SK-N-SH (cell line): Measurements from ENCODE around the gene FTO. TPM values are rescaled to one million over a fixed set of nuclear protein-coding genes. Genes with fewer than 3 reads are reported as not detected.
A peak's percentile ranks its signal among the peaks of the same experiment; 100 is the strongest.
"Not testable (repeated sequence)": the region's sequence is repeated elsewhere in the genome, so short reads cannot be mapped to it uniquely, and the experiment has no call there.

Source experiments
- CTCF ChIA-PET: fragments of 300-600, 350-600 bp; formaldehyde crosslinking; extraction: SDS; loops from one replicate; lab custom pipeline; 2021; lab: Yijun Ruan, JAX
- POLR2A ChIA-PET: fragments of 350-600 bp; sonication (Branson Sonifier 250); formaldehyde crosslinking; extraction: SDS; loops from one replicate; lab custom pipeline; 2020; ENCODE audit warnings: antibody characterized with exemption, inconsistent platforms; lab: Yijun Ruan, JAX
- DNase-seq: peaks from one replicate; pipeline ENCODE4 v3.0.0; 2012
- H2AFZ ChIP-seq: fragments of 200-600 bp; sonication (generic); 2 replicates; pipeline ENCODE4 v1.8.1; 2016; ENCODE audit warnings: antibody characterized with exemption, mild to moderate bottlenecking, low read depth
- H3F3A ChIP-seq: fragments of 200-600 bp; sonication (generic); replicated peaks from 2 replicates; pipeline ENCODE3; 2016; ENCODE audit warnings: antibody characterized with exemption, mild to moderate bottlenecking; ENCODE audit not compliant: insufficient read depth
- H3K27ac ChIP-seq, 2 experiments: fragments of 200-500 bp in 1 of 2; fragments of 200-600 bp in 1 of 2; sonication (Bioruptor generic) in 1 of 2; sonication (generic), shearing (Covaris generic) in 1 of 2; 2 replicates each; pipeline versions ENCODE4 v1.5.1 to v1.6.1; 2014 to 2016; ENCODE audit warnings: low read depth in 2 of 2, inconsistent platforms in 1 of 2, low read length in 1 of 2, mild to moderate bottlenecking in 1 of 2, mixed read lengths in 1 of 2
- H3K27me3 ChIP-seq: fragments of 200-600 bp; sonication (generic), shearing (Covaris generic); 2 replicates; pipeline ENCODE4 v1.6.1; 2016; ENCODE audit warnings: mixed run types; ENCODE audit not compliant: insufficient read depth
- H3K36me3 ChIP-seq, 2 experiments: fragments of 200-500 bp in 1 of 2; fragments of 200-600 bp in 1 of 2; sonication (Bioruptor generic) in 1 of 2; sonication (generic) in 1 of 2; replicated peaks in 1 of 2; 2 replicates each; pipeline versions ENCODE3 to v1.5.1; 2014 to 2016; ENCODE audit warnings: low read length in 1 of 2, mild to moderate bottlenecking in 1 of 2; ENCODE audit not compliant: insufficient read depth in 2 of 2, control insufficient read depth in 1 of 2
- H3K4me1 ChIP-seq, 2 experiments: fragments of 200-500 bp in 1 of 2; fragments of 200-600 bp in 1 of 2; sonication (Bioruptor generic) in 1 of 2; sonication (generic), shearing (Covaris generic) in 1 of 2; 2 replicates each; pipeline versions ENCODE4 v1.5.1 to v1.6.1; 2014 to 2016; ENCODE audit warnings: low read depth in 1 of 2, low read length in 1 of 2, mixed run types in 1 of 2; ENCODE audit not compliant: insufficient read depth in 2 of 2, control insufficient read depth in 1 of 2
- H3K4me2 ChIP-seq: fragments of 200-600 bp; sonication (generic), shearing (Covaris generic); 2 replicates; pipeline ENCODE4 v1.6.1; 2017; ENCODE audit warnings: mixed run types
- H3K4me3 ChIP-seq, 2 experiments: fragments of 200-500 bp in 1 of 2; fragments of 200-600 bp in 1 of 2; sonication (Bioruptor generic) in 1 of 2; sonication (generic), shearing (Covaris generic) in 1 of 2; 2 replicates each; pipeline versions ENCODE4 v1.5.1 to v1.8.1; 2014 to 2016; ENCODE audit warnings: low read depth in 2 of 2, inconsistent platforms in 1 of 2, low read length in 1 of 2, mild to moderate bottlenecking in 1 of 2, mixed read lengths in 1 of 2, moderate library complexity in 1 of 2
- H3K79me2 ChIP-seq: fragments of 200-600 bp; sonication (generic); 2 replicates; pipeline ENCODE4 v1.8.1; 2017; ENCODE audit warnings: mild to moderate bottlenecking; ENCODE audit not compliant: insufficient read depth
- H3K9ac ChIP-seq: fragments of 200-600 bp; sonication (generic); 2 replicates; pipeline ENCODE4 v1.6.1; 2017; ENCODE audit warnings: mixed run types
- H3K9me2 ChIP-seq: fragments of 200-600 bp; sonication (generic); 2 replicates; pipeline ENCODE4 v1.6.1; 2017; ENCODE audit warnings: mixed run types
- H3K9me3 ChIP-seq: fragments of 200-600 bp; sonication (generic); 2 replicates; pipeline ENCODE4 v1.6.1; 2017; ENCODE audit warnings: mixed run types, mild to moderate bottlenecking, moderate library complexity
- H4K20me1 ChIP-seq: fragments of 200-600 bp; sonication (generic); 2 replicates; pipeline ENCODE4 v1.6.1; 2017; ENCODE audit warnings: mild to moderate bottlenecking, mixed run types; ENCODE audit not compliant: insufficient read depth
- MAX ChIP-seq: IDR thresholded peaks from 2 replicates; pipeline ENCODE4 v1.4.0; 2012; ENCODE audit warnings: low read depth
- MEF2A ChIP-seq: IDR thresholded peaks from 2 replicates; pipeline ENCODE4 v1.4.0; 2012; ENCODE audit warnings: low read depth, borderline replicate concordance
- PBX3 ChIP-seq: IDR thresholded peaks from 2 replicates; pipeline ENCODE4; 2012
- RAD21 ChIP-seq: IDR thresholded peaks from 2 replicates; pipeline ENCODE4 v1.6.1; 2012; ENCODE audit warnings: mild to moderate bottlenecking, low read length
- RCOR1 ChIP-seq: fragments of 150-350 bp; IDR thresholded peaks from 2 replicates; pipeline ENCODE4 v1.6.1; 2017; ENCODE audit warnings: antibody characterized with exemption, low read length
- REST ChIP-seq: IDR thresholded peaks from 2 replicates; pipeline ENCODE4 v1.6.1; 2012; ENCODE audit warnings: mild to moderate bottlenecking, low read depth, low read length, moderate library complexity
- TAF1 ChIP-seq: IDR thresholded peaks from 2 replicates; pipeline ENCODE4 v1.6.1; 2012; ENCODE audit warnings: low read depth, mild to moderate bottlenecking, low read length, moderate library complexity, borderline replicate concordance
- USF1 ChIP-seq: IDR thresholded peaks from 2 replicates; pipeline ENCODE4 v1.4.0; 2012; ENCODE audit warnings: low read depth, borderline replicate concordance
- WGBS: methylation state at CpG from one replicate; pipeline ENCODE4 v1.1.6; 2017; ENCODE audit warnings: low lambda C conversion rate; 5-methylcytosine and 5-hydroxymethylcytosine counted together
- polyA plus RNA-seq, 3 experiments: library from polyadenylated mRNA; depleted of rRNA; stranded (reverse); fragments of >200 nt; gene quantifications; 2 replicates each; pipeline ENCODE4 v1.2.3, GENCODE V29; 2012

FTO gene
- polyA plus RNA-seq, 1 of the 3 experiments (the other 2 are of a cell fraction): 41.2 TPM

- Histone ChIP-seq H3K4me3 (no peak overlapping the region), H3K27ac (no peak overlapping the region; a peak in 1 of 4 replicates), H3F3A (peaks cover 12% of the 10 kb centered on the region), H3K79me2 (no peaks in the 10 kb centered on the region), H4K20me1 (no peaks in the 10 kb centered on the region), H3K4me1 (peaks cover 0 to 2% of the 10 kb centered on the region in 2 experiments; a peak in 2 of 4 replicates), H3K27me3 (no peaks in the 10 kb centered on the region), H3K9me3 (no peaks in the 10 kb centered on the region), H2AFZ (no peak overlapping the region), H3K9ac (no peak overlapping the region), H3K4me2 (no peak overlapping the region), H3K36me3 (peaks cover 40 to 50% of the 10 kb centered on the region in 2 experiments), H3K9me2 (no peaks in the 10 kb centered on the region)
- WGBS: 90% methylated on average over 5 of the region's 5 CpGs
- TF ChIP-seq RAD21 (no peak), TAF1 (no peak), RCOR1 (no peak), PBX3 (no peak), USF1 (no peak), REST (no peak)
- ChIA-PET CTCF (no interaction called here), POLR2A (no interaction called here)
- DNase-seq: no peak
These were observed 10.6 kb upstream of the FTO start for GRCh38 chr16:53693320-53693719.

- H3F3A ChIP-seq: peaks cover 16% of the 10 kb centered on the region
- no peak overlapping the region for H3K4me2 ChIP-seq
- 55% methylated on average over 1 of the region's 1 CpG for WGBS
- TF ChIP-seq MAX: 0 out of 2 replicates have a peak, but pooled peaks have one; percentile 24
- no peak for TF ChIP-seq MEF2A
- no peaks in the 10 kb centered on the region for H4K20me1 ChIP-seq
- DNase-seq: no peak
- CTCF ChIA-PET: no interaction called here
- no peaks in the 10 kb centered on the region for H3K9me3 ChIP-seq
- H3K9me2 ChIP-seq: no peaks in the 10 kb centered on the region
- H3K27me3 ChIP-seq: no peaks in the 10 kb centered on the region
- peaks cover 0 to 2% of the 10 kb centered on the region in 2 experiments; a peak in 2 of 4 replicates for H3K4me1 ChIP-seq
- H3K4me3 ChIP-seq: no peak overlapping the region
- H3K9ac ChIP-seq: no peak overlapping the region
- no peak overlapping the region for H2AFZ ChIP-seq
- POLR2A ChIA-PET: no interaction called here
- peaks cover 43 to 48% of the 10 kb centered on the region in 2 experiments for H3K36me3 ChIP-seq
- no peaks in the 10 kb centered on the region for H3K79me2 ChIP-seq
- H3K27ac ChIP-seq: peak overlapping the region in 1 of 2 experiments; percentile 21; a peak in 2 of 4 replicates
These were observed 8.9 kb upstream of the FTO start for GRCh38 chr16:53695070-53695469.

- Histone ChIP-seq H3F3A (peaks cover 22% of the 10 kb centered on the region), H3K79me2 (peaks cover 11% of the 10 kb centered on the region), H3K36me3 (peaks cover 26 to 28% of the 10 kb centered on the region in 2 experiments)
- H3K4me1 ChIP-seq, H3K9me3 ChIP-seq, H3K27ac ChIP-seq, H2AFZ ChIP-seq, H4K20me1 ChIP-seq, DNase-seq, POLR2A ChIA-PET, H3K4me3 ChIP-seq, H3K9me2 ChIP-seq, H3K4me2 ChIP-seq, H3K27me3 ChIP-seq, H3K9ac ChIP-seq, CTCF ChIA-PET: not testable (repeated sequence)
- 100% methylated on average over 2 of the region's 31 CpGs for WGBS
These were observed 5.7 kb upstream of the FTO start for GRCh38 chr16:53698271-53698670.
